ENCODE results near the gene ELOVL3.

ELOVL3 gene

DNA sequence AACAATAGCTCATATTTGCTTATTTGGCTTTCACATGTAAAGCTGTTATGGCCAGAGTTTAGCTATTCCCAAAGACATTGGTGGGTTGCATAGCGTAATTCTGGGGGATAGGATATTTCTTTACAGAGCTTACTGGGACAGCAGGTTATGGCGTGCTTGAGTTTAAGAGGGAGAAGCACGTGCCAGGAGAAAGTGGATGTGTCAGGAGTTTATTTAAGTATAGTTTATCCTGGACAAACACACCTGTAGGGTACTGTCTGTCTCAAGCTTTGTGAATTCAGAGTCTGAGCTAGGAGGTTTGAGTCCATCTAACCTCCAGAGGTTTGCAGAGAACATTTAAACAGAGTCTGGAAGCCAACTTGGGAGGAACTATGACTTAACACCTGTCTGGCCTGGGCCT, 40.6 kb downstream of the ELOVL3 start:
- CTCF ChIA-PET: interaction anchor here (1.1 to 1.6 kb wide), 4 partner anchors 11 to 127 kb away, joined by 3 to 5 read pairs (median 4); no protein-coding TSS in a partner anchor
- POLR2A ChIA-PET: no interaction called here
- no peak for TF ChIP-seq CTCF (IDR thresholded peaks at IDR 0.05; ENCODE audit: insufficient read depth, low read length, missing control alignments)

GRCh38 chr10:102267748-102268147, 41.6 kb downstream of the ELOVL3 start:
- TF ChIP-seq CTCF (IDR thresholded peaks at IDR 0.05; ENCODE audit: insufficient read depth, low read length, missing control alignments): no peak
- DNase-seq (ENCODE audit: low read depth, low spot score): peak; percentile 38
- ChIA-PET CTCF (interaction anchor here (0.7 to 1.6 kb wide), 6 partner anchors 11 to 127 kb away, joined by 3 to 5 read pairs (median 4); no protein-coding TSS in a partner anchor), POLR2A (interaction anchor here (1.0 kb wide), 2 partner anchors 22 to 182 kb away, joined by 4 read pairs; partner anchors contain the start of gene GBF1)
- no peak overlapping the region for H3K4me3 ChIP-seq (ENCODE audit: low read depth, low read length)

More for the DNA sequence above, 40.6 kb downstream of the ELOVL3 start:
- H3K4me3 ChIP-seq (ENCODE audit: low read depth, low read length): no peak overlapping the region
- DNase-seq (ENCODE audit: low read depth, low spot score): no peak

- no peak overlapping the region for H3K4me3 ChIP-seq (ENCODE audit: low read depth, low read length)
- ChIA-PET CTCF (interaction anchor here (0.7 to 1.4 kb wide), 5 partner anchors 10 to 126 kb away, joined by 3 to 5 read pairs (median 4); no protein-coding TSS in a partner anchor), POLR2A (interaction anchor here (0.7 to 1.0 kb wide), 3 partner anchors 23 to 390 kb away, joined by 4 read pairs; partner anchors contain the start of gene GBF1)
- TF ChIP-seq CTCF (IDR thresholded peaks at IDR 0.05; ENCODE audit: insufficient read depth, low read length, missing control alignments): no peak
- no peak for DNase-seq (ENCODE audit: low read depth, low spot score)
Measured at GRCh38 chr10:102268375-102268888, 42.3 kb downstream of the ELOVL3 start.

DNA sequence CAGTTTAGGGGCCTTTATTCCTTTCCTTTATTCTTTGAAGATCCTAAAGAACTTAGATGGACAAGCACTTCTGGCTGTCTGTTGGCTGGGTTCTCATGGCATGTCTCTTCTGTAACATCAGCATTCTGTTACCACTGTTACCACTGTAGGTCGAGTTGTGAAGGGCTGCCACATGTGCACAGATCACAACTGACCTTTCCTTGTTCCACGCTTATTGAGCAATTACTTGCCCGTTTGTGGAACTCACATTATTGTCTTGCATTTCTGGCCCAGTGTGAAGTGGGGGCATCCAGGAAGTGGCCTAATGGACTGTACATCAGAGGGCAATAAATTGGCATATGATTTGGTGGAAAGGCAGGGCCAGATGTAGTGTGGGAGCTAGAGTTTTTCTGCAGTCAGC, 42.9 kb downstream of the ELOVL3 start:
- no peak for TF ChIP-seq CTCF (IDR thresholded peaks at IDR 0.05; ENCODE audit: insufficient read depth, low read length, missing control alignments)

DNA sequence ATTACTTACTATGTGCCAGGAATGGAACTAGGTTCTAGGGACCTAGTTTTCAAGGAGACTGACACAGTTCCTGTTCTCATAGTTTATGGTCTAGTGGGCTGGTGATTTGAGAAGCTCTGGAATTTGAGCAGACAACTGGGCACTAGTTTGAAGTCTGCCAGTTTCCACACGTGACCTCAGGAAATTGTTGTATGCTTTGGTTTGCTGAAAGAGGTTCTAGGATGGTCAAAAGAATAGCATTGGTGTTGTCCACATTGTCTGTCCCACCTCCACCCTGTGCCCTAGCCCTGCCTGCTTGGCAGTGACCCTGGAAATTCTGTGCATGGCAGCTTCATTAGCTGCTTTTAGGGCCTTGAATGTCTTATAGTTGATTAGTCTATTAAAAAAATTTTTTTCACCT, 48.0 kb downstream of the ELOVL3 start:
- ChIA-PET CTCF (interaction anchor here (1.0 kb wide), 2 partner anchors 11 to 27 kb away, joined by 3 to 4 read pairs; no protein-coding TSS in a partner anchor), POLR2A (interaction anchor here (1.1 kb wide), 1 partner anchor 29 kb away, joined by 3 read pairs; the partner anchor contains the start of gene GBF1)
- no peak overlapping the region for H3K4me3 ChIP-seq (ENCODE audit: low read depth, low read length)
- no peak for TF ChIP-seq CTCF (IDR thresholded peaks at IDR 0.05; ENCODE audit: insufficient read depth, low read length, missing control alignments)
- DNase-seq (ENCODE audit: low read depth, low spot score): no peak

More for the DNA sequence above, 42.9 kb downstream of the ELOVL3 start:
- H3K4me3 ChIP-seq (ENCODE audit: low read depth, low read length): no peak overlapping the region
- ChIA-PET CTCF (interaction anchor here (0.7 to 1.4 kb wide), 2 partner anchors 10 to 20 kb away, joined by 3 to 5 read pairs; no protein-coding TSS in a partner anchor), POLR2A (no interaction called here)
- DNase-seq (ENCODE audit: low read depth, low spot score): no peak

- ChIA-PET POLR2A (no interaction called here), CTCF (interaction anchor here (1.0 to 1.6 kb wide), 4 partner anchors 11 to 77 kb away, joined by 3 to 4 read pairs (median 3); no protein-coding TSS in a partner anchor)
- H3K4me3 ChIP-seq (ENCODE audit: low read depth, low read length): no peak overlapping the region
- no peak for TF ChIP-seq CTCF (IDR thresholded peaks at IDR 0.05; ENCODE audit: insufficient read depth, low read length, missing control alignments)
- no peak for DNase-seq (ENCODE audit: low read depth, low spot score)
Measured at GRCh38 chr10:102275343-102275742, 49.2 kb downstream of the ELOVL3 start.
